Astrocyte of the spinal cord (primary cell): ENCODE data around the gene MYO1C.

Experiments
- DNase-seq: peaks from one replicate; pipeline ENCODE4 v3.0.0; 2011; ENCODE audit warnings: low read depth, low spot score
- H3K4me3 ChIP-seq: 2 replicates; pipeline ENCODE4 v1.5.1; 2011; ENCODE audit warnings: low read depth, mild to moderate bottlenecking, low read length, moderate library complexity
- CTCF ChIP-seq: IDR thresholded peaks from 2 replicates; pipeline ENCODE4 v1.5.1; 2012; ENCODE audit warnings: low read depth, mild to moderate bottlenecking, low read length, inconsistent platforms
- in situ Hi-C: cut with HindIII; loops from 2 replicates; pipeline ENCODE4 v1.10.0; 2017; ENCODE audit warnings: low sequenced_read_pairs

Gene MYO1C

GRCh38 chr17:1470755-1471462 lies 21.6 kb downstream of the MYO1C start:
- in situ Hi-C loops = no loop called here
- DNase-seq = no peak
- no peak for TF ChIP-seq CTCF
- no peak overlapping the region for H3K4me3 ChIP-seq

GRCh38 chr17:1470071-1470754 lies 22.3 kb downstream of the MYO1C start:
- in situ Hi-C loops = no loop called here
- DNase-seq = no peak
- no peak for TF ChIP-seq CTCF
- no peak overlapping the region for H3K4me3 ChIP-seq

GRCh38 chr17:1469231-1469852 lies 23.1 kb downstream of the MYO1C start:
- no peak for TF ChIP-seq CTCF
- in situ Hi-C loops = no loop called here

GRCh38 chr17:1467898-1468492 lies 24.5 kb downstream of the MYO1C start:
- in situ Hi-C loops = no loop called here
- no peak overlapping the region for H3K4me3 ChIP-seq
- no peak for DNase-seq
- no peak for TF ChIP-seq CTCF

More at GRCh38 chr17:1469231-1469852, 23.1 kb downstream of the MYO1C start:
- DNase-seq = no peak
- H3K4me3 ChIP-seq = no peak overlapping the region

- H3K4me3 ChIP-seq = no peak overlapping the region
- no peak for DNase-seq
- in situ Hi-C loops = no loop called here
- TF ChIP-seq CTCF = no peak
Measured at GRCh38 chr17:1467258-1467657, 25.2 kb downstream of the MYO1C start.

GRCh38 chr17:1464186-1464585 lies 28.3 kb downstream of the MYO1C start:
- H3K4me3 ChIP-seq = no peak overlapping the region
- no peak for DNase-seq
- in situ Hi-C loops = no loop called here
- no peak for TF ChIP-seq CTCF
